ENCODE measurements around the gene TNN. TPM values are rescaled to one million over a fixed set of nuclear protein-coding genes. Genes with fewer than 3 reads are reported as not detected.
"Not testable (repeated sequence)": the region's sequence is repeated elsewhere in the genome, so short reads cannot be mapped to it uniquely, and the experiment has no call there.

Gene TNN
- total RNA-seq, 2 experiments from 2014 or later: not detected

- DNase-seq (no peak), ATAC-seq (no peak)
- POLR2A ChIA-PET: no interaction called here
- H3K27ac Mint-ChIP-seq: no peak overlapping the region
- H3K4me1 Mint-ChIP-seq (ENCODE audit: low read depth): no peaks in the 10 kb centered on the region
- peaks cover 6% of the 10 kb centered on the region for H3K27me3 Mint-ChIP-seq (ENCODE audit: low read depth)
- H3K36me3 Mint-ChIP-seq (ENCODE audit: low read depth): no peaks in the 10 kb centered on the region
- H3K4me3 Mint-ChIP-seq: no peak overlapping the region
- CTCF ChIA-PET: interaction anchor here (2.1 kb wide), 1 partner anchor 34 kb away, joined by 5 read pairs; no protein-coding TSS in a partner anchor
- no peaks in the 10 kb centered on the region for H3K9me3 Mint-ChIP-seq (ENCODE audit: insufficient read depth)
These were observed 23.1 kb downstream of the TNN start for GRCh38 chr1:175090780-175091179.

- ChIA-PET POLR2A (no interaction called here), CTCF (no interaction called here)
- Mint-ChIP-seq H3K27me3 (ENCODE audit: low read depth) (peaks cover 3% of the 10 kb centered on the region), H3K36me3 (ENCODE audit: low read depth) (no peaks in the 10 kb centered on the region), H3K4me3 (no peak overlapping the region), H3K27ac (no peak overlapping the region), H3K4me1 (ENCODE audit: low read depth) (no peaks in the 10 kb centered on the region), H3K9me3 (ENCODE audit: insufficient read depth) (no peaks in the 10 kb centered on the region)
- no peak for DNase-seq
- ATAC-seq: no peak
These were observed 27.0 kb downstream of the TNN start for GRCh38 chr1:175094626-175095025.

- Mint-ChIP-seq H3K4me1 (ENCODE audit: low read depth) (no peaks in the 10 kb centered on the region), H3K27ac (no peak overlapping the region), H3K4me3 (no peak overlapping the region), H3K27me3 (ENCODE audit: low read depth) (peaks cover 3% of the 10 kb centered on the region), H3K36me3 (ENCODE audit: low read depth) (no peaks in the 10 kb centered on the region), H3K9me3 (ENCODE audit: insufficient read depth) (no peaks in the 10 kb centered on the region)
- ChIA-PET POLR2A (no interaction called here), CTCF (no interaction called here)
- DNase-seq: no peak
- ATAC-seq: no peak
These were observed 27.4 kb downstream of the TNN start for GRCh38 chr1:175095069-175095468.

GRCh38 chr1:175095978-175096607 lies 28.5 kb downstream of the TNN start:
- ATAC-seq (no peak), DNase-seq (no peak)
- ChIA-PET POLR2A (no interaction called here), CTCF (no interaction called here)
- H3K9me3 Mint-ChIP-seq (ENCODE audit: insufficient read depth): no peaks in the 10 kb centered on the region
- no peak overlapping the region for H3K4me3 Mint-ChIP-seq
- no peak overlapping the region for H3K27ac Mint-ChIP-seq
- H3K27me3 Mint-ChIP-seq (ENCODE audit: low read depth): peaks cover 3% of the 10 kb centered on the region
- no peaks in the 10 kb centered on the region for H3K4me1 Mint-ChIP-seq (ENCODE audit: low read depth)
- no peaks in the 10 kb centered on the region for H3K36me3 Mint-ChIP-seq (ENCODE audit: low read depth)

GRCh38 chr1:175097361-175097760 lies 29.7 kb downstream of the TNN start:
- ChIA-PET POLR2A (no interaction called here), CTCF (interaction anchor here (1.1 kb wide), 1 partner anchor 54 kb away, joined by 3 read pairs; no protein-coding TSS in a partner anchor)
- Mint-ChIP-seq H3K9me3 (ENCODE audit: insufficient read depth) (no peaks in the 10 kb centered on the region), H3K27ac (no peak overlapping the region), H3K4me1 (ENCODE audit: low read depth) (no peaks in the 10 kb centered on the region), H3K36me3 (ENCODE audit: low read depth) (no peaks in the 10 kb centered on the region), H3K4me3 (no peak overlapping the region), H3K27me3 (ENCODE audit: low read depth) (peaks cover 3% of the 10 kb centered on the region)
- DNase-seq (no peak), ATAC-seq (no peak)

- no peaks in the 10 kb centered on the region for H3K27me3 Mint-ChIP-seq (ENCODE audit: low read depth)
- no peaks in the 10 kb centered on the region for H3K4me1 Mint-ChIP-seq (ENCODE audit: low read depth)
- DNase-seq (no peak), ATAC-seq (no peak)
- no peak overlapping the region for H3K4me3 Mint-ChIP-seq
- H3K36me3 Mint-ChIP-seq (ENCODE audit: low read depth): no peaks in the 10 kb centered on the region
- ChIA-PET POLR2A (no interaction called here), CTCF (interaction anchor here (1.1 kb wide), 1 partner anchor 25 kb away, joined by 3 read pairs; no protein-coding TSS in a partner anchor)
- H3K9me3 Mint-ChIP-seq (ENCODE audit: insufficient read depth): no peaks in the 10 kb centered on the region
- H3K27ac Mint-ChIP-seq: no peak overlapping the region
These were observed 32.3 kb downstream of the TNN start for GRCh38 chr1:175099916-175100315.

GRCh38 chr1:175102166-175102565 lies 34.5 kb downstream of the TNN start:
- CTCF ChIA-PET; DNase-seq; H3K27ac Mint-ChIP-seq; POLR2A ChIA-PET; H3K4me3 Mint-ChIP-seq; ATAC-seq; H3K36me3 Mint-ChIP-seq (ENCODE audit: low read depth); H3K9me3 Mint-ChIP-seq (ENCODE audit: insufficient read depth); H3K4me1 Mint-ChIP-seq (ENCODE audit: low read depth); H3K27me3 Mint-ChIP-seq (ENCODE audit: low read depth): not testable (repeated sequence)

GRCh38 chr1:175106536-175106935 lies 38.9 kb downstream of the TNN start:
- H3K4me3 Mint-ChIP-seq; H3K9me3 Mint-ChIP-seq (ENCODE audit: insufficient read depth); ATAC-seq; CTCF ChIA-PET; H3K27ac Mint-ChIP-seq; H3K36me3 Mint-ChIP-seq (ENCODE audit: low read depth); H3K27me3 Mint-ChIP-seq (ENCODE audit: low read depth); H3K4me1 Mint-ChIP-seq (ENCODE audit: low read depth); DNase-seq; POLR2A ChIA-PET: not testable (repeated sequence)

GRCh38 chr1:175108331-175108820 lies 40.7 kb downstream of the TNN start:
- H3K4me3 Mint-ChIP-seq; H3K4me1 Mint-ChIP-seq (ENCODE audit: low read depth); H3K36me3 Mint-ChIP-seq (ENCODE audit: low read depth); H3K27me3 Mint-ChIP-seq (ENCODE audit: low read depth); H3K27ac Mint-ChIP-seq; ATAC-seq; POLR2A ChIA-PET; CTCF ChIA-PET; H3K9me3 Mint-ChIP-seq (ENCODE audit: insufficient read depth); DNase-seq: not testable (repeated sequence)

GRCh38 chr1:175114996-175115395 lies 47.4 kb downstream of the TNN start:
- POLR2A ChIA-PET: no interaction called here

GRCh38 chr1:175116210-175116798 lies 48.7 kb downstream of the TNN start:
- H3K9me3 Mint-ChIP-seq (ENCODE audit: insufficient read depth): peaks cover 10% of the 10 kb centered on the region
- CTCF ChIA-PET: interaction anchor here (1.2 to 1.5 kb wide), 2 partner anchors 9 to 87 kb away, joined by 3 to 7 read pairs; no protein-coding TSS in a partner anchor

More at GRCh38 chr1:175114996-175115395, 47.4 kb downstream of the TNN start:
- CTCF ChIA-PET: interaction anchor here (4.8 kb wide), 1 partner anchor 9 kb away, joined by 26 read pairs; no protein-coding TSS in a partner anchor
- H3K27ac Mint-ChIP-seq: no peak overlapping the region
- no peaks in the 10 kb centered on the region for H3K27me3 Mint-ChIP-seq (ENCODE audit: low read depth)
- no peak for ATAC-seq
- no peak for DNase-seq
- peaks cover 10% of the 10 kb centered on the region for H3K9me3 Mint-ChIP-seq (ENCODE audit: insufficient read depth)
- H3K4me1 Mint-ChIP-seq (ENCODE audit: low read depth): no peaks in the 10 kb centered on the region
- H3K36me3 Mint-ChIP-seq (ENCODE audit: low read depth): no peaks in the 10 kb centered on the region
- no peak overlapping the region for H3K4me3 Mint-ChIP-seq

GRCh38 chr1:175116903-175117302 lies 49.3 kb downstream of the TNN start:
- ChIA-PET CTCF (interaction anchor here (1.2 to 1.5 kb wide), 2 partner anchors 8 to 87 kb away, joined by 3 to 7 read pairs; no protein-coding TSS in a partner anchor), POLR2A (no interaction called here)
- peaks cover 10% of the 10 kb centered on the region for H3K9me3 Mint-ChIP-seq (ENCODE audit: insufficient read depth)

More at GRCh38 chr1:175116210-175116798, 48.7 kb downstream of the TNN start:
- Mint-ChIP-seq H3K4me1 (ENCODE audit: low read depth) (no peaks in the 10 kb centered on the region), H3K27me3 (ENCODE audit: low read depth) (no peaks in the 10 kb centered on the region), H3K27ac (no peak overlapping the region), H3K4me3 (no peak overlapping the region), H3K36me3 (ENCODE audit: low read depth) (no peaks in the 10 kb centered on the region)
- DNase-seq (no peak), ATAC-seq (no peak)
- POLR2A ChIA-PET: no interaction called here

More at GRCh38 chr1:175116903-175117302, 49.3 kb downstream of the TNN start:
- no peak for ATAC-seq
- Mint-ChIP-seq H3K27ac (no peak overlapping the region), H3K36me3 (ENCODE audit: low read depth) (no peaks in the 10 kb centered on the region), H3K27me3 (ENCODE audit: low read depth) (no peaks in the 10 kb centered on the region), H3K4me1 (ENCODE audit: low read depth) (no peaks in the 10 kb centered on the region), H3K4me3 (no peak overlapping the region)
- no peak for DNase-seq

Measured in activated CD8-positive, alpha-beta T cell treated with anti-CD3 and anti-CD28 coated beads, Interleukin-2, amount 10 ng/mL, durations not matched to agents 7 days and 5 days (primary cell).